Left lung (tissue), 10 donors: ENCODE measurements around the gene PIMREG. TPM values are rescaled to one million over a fixed set of nuclear protein-coding genes. Genes with fewer than 3 reads are reported as not detected.

Source experiments
- ATAC-seq: fragments of 200-7000 bp; cut with Tn5 transposase; one replicate; pipeline ENCODE4 v1.9.1; 2020; ENCODE audit warnings: moderate library complexity
- DNase-seq, 4 donors: peaks; one replicate each; pipeline ENCODE4 v3.0.0-alpha.2; 2013 to 2020
- H3K27ac ChIP-seq, 2 donors: fragments of 200-600 bp; sonication (generic) in 1 of 2; one replicate each; pipeline versions ENCODE4 v1.5.0 to v1.8.0; 2020 to 2021
- H3K27me3 ChIP-seq, 2 donors: fragments of 200-600 bp; sonication (generic) in 1 of 2; one replicate each; pipeline versions ENCODE4 v1.5.0 to v1.8.0; 2020 to 2021
- H3K36me3 ChIP-seq, 2 donors: fragments of 200-600 bp; sonication (generic) in 1 of 2; one replicate each; pipeline versions ENCODE4 v1.5.0 to v1.8.0; 2020 to 2021
- H3K4me1 ChIP-seq, 2 donors: fragments of 200-600 bp; one replicate each; pipeline ENCODE4 v1.8.0; 2021
- H3K4me3 ChIP-seq, 2 donors: fragments of 200-600 bp; sonication (generic) in 1 of 2; one replicate each; pipeline versions ENCODE4 v1.5.0 to v1.8.0; 2020 to 2021; ENCODE audit warnings: mild to moderate bottlenecking in 1 of 2
- H3K9me3 ChIP-seq, 2 donors: fragments of 200-600 bp; sonication (generic) in 1 of 2; one replicate each; pipeline versions ENCODE4 v1.5.0 to v1.8.0; 2020 to 2021
- CTCF ChIP-seq, 2 donors: fragments of 200-600 bp; sonication (generic) in 1 of 2; IDR thresholded peaks; one replicate each; pipeline versions ENCODE4 v1.5.0 to v1.8.0; 2021; ENCODE audit warnings: antibody characterized with exemption in 2 of 2
- intact Hi-C, 2 donors: fragments of 100-400 bp; cut with DNase I; formaldehyde crosslinking; loops; one replicate each; pipeline versions ENCODE4 v1.11.2 to v1.14.2; 2022
- polyA plus RNA-seq, 6 donors: library from polyadenylated mRNA; unstranded; fragments of 120-200 nt; gene quantifications; one replicate each; pipeline ENCODE4 v1.2.1, GENCODE V29; 2013; ENCODE audit not compliant: insufficient read length in 6 of 6
- total RNA-seq, 2 donors: library from RNA; stranded (reverse); fragmentation: NEBNext Ultra II Directional; extraction: Animal tissue kit (Norgen Biotek cat#: 25700); gene quantifications; one replicate each; pipeline ENCODE4 v1.2.1, GENCODE V29; 2021
- donor health status: DM: no; HTN: yes; CAD: no.
- donor health status: DM: no; HTN: no; CAD: no.

The PIMREG gene
- total and polyA plus RNA-seq, 8 donors: 1.6 to 76.8 (median 21.1) TPM

DNA sequence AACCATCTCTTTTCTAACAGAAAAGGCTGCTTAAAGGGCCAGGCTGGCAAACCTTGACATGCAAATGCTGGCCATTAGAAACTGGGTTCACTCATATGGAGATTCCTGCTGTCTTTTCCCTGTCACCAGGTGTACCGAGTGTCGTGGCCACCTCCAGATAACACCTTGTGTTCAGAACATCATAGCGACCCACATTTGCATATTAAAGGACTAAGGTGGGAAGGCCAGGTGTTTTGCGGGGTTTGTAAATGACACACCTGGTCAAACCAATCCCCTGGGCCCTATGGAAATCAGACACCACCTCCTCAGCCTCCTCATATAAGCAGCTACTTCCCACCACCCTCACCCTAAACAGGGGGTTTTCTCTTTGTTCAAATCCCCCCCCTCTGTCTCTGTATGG is 6.8 kb upstream of the PIMREG start:
- ATAC-seq (no peak), DNase-seq (no peak)
- H3K4me1 ChIP-seq: no peaks in the 10 kb centered on the region
- no peak overlapping the region for H3K4me3 ChIP-seq
- intact Hi-C loops: loop anchor here in 1 of 2 donors (5.0 kb wide), 1 partner anchor 850 kb away; no protein-coding TSS in a partner anchor
- no peak for TF ChIP-seq CTCF (IDR thresholded peaks at IDR 0.05)
- no peaks in the 10 kb centered on the region for H3K36me3 ChIP-seq
- H3K27me3 ChIP-seq: peaks cover 0 to 59% of the 10 kb centered on the region in 2 donors
- no peaks in the 10 kb centered on the region for H3K9me3 ChIP-seq
- no peak overlapping the region for H3K27ac ChIP-seq

DNA sequence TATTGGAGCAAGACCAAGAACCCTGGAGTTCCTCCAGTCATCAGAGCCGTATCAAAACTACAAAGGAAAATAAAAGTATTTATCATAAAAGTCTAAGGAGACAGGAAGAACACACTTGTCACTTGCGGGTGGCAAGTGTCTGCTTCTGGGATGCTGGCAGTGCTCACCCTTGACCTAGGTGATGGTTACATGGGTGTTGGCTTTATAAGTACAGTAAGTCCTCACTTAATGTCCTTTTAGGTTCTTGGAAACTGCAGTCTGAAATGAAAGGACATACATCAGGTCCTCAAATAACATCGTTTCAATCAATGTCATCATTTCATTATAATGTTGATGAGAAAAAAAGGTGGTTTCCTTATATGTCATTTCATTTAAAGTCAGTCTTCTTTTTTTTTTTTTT is 6.3 kb upstream of the PIMREG start:
- Histone ChIP-seq H3K27ac (no peak overlapping the region), H3K27me3 (peaks cover 0 to 59% of the 10 kb centered on the region in 2 donors), H3K4me1 (no peaks in the 10 kb centered on the region), H3K9me3 (no peaks in the 10 kb centered on the region), H3K36me3 (no peaks in the 10 kb centered on the region), H3K4me3 (no peak overlapping the region)
- ATAC-seq: no peak
- no peak for TF ChIP-seq CTCF (IDR thresholded peaks at IDR 0.05)
- intact Hi-C loops: loop anchor here in 1 of 2 donors (5.0 kb wide), 1 partner anchor 851 kb away; no protein-coding TSS in a partner anchor
- no peak for DNase-seq

GRCh38 chr17:6439951-6440350 is 4.3 kb upstream of the PIMREG start:
- no peak overlapping the region for H3K4me3 ChIP-seq
- peaks cover 10 to 17% of the 10 kb centered on the region in 2 donors for H3K4me1 ChIP-seq
- no peak for TF ChIP-seq CTCF (IDR thresholded peaks at IDR 0.05)
- intact Hi-C loops: loop anchor here in 1 of 2 donors (5.0 kb wide), 1 partner anchor 853 kb away; no protein-coding TSS in a partner anchor
- H3K27me3 ChIP-seq: peaks cover 0 to 52% of the 10 kb centered on the region in 2 donors
- H3K27ac ChIP-seq: no peak overlapping the region
- ATAC-seq (no peak), DNase-seq (no peak)
- no peaks in the 10 kb centered on the region for H3K36me3 ChIP-seq
- H3K9me3 ChIP-seq: no peaks in the 10 kb centered on the region

DNA sequence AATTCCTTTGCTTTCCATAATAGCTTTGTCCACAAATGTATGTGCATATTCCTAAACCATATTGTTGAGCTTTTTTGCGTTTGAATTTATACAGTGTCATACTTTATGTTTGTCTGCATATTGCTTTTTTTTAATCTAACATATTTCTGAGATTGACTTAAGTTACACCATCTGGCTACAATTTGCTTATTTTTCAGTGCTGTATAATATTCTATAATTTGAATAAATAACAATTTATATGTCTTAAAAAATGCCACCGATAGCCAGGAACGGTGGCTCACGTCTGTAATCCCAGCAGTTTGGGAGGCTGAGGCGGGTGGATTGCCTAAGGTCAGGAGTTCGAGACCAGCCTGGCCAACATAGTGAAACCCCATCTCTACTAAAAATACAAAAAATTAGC is 1.5 kb upstream of the PIMREG start:
- no peak overlapping the region for H3K4me3 ChIP-seq
- no peaks in the 10 kb centered on the region for H3K9me3 ChIP-seq
- intact Hi-C loops: no loop called here
- no peak for TF ChIP-seq CTCF (IDR thresholded peaks at IDR 0.05)
- DNase-seq (no peak), ATAC-seq (no peak)
- H3K4me1 ChIP-seq: peaks cover 10 to 17% of the 10 kb centered on the region in 2 donors
- H3K27me3 ChIP-seq: peaks cover 0 to 24% of the 10 kb centered on the region in 2 donors
- no peak overlapping the region for H3K27ac ChIP-seq
- no peaks in the 10 kb centered on the region for H3K36me3 ChIP-seq

GRCh38 chr17:6444571-6445335 is 498 bp downstream of the PIMREG start:
- no peak for TF ChIP-seq CTCF (IDR thresholded peaks at IDR 0.05)
- no peak overlapping the region for H3K27ac ChIP-seq
- H3K4me1 ChIP-seq: peaks cover 10 to 17% of the 10 kb centered on the region in 2 donors
- H3K27me3 ChIP-seq: peaks cover 0 to 6% of the 10 kb centered on the region in 2 donors
- no peaks in the 10 kb centered on the region for H3K9me3 ChIP-seq
- intact Hi-C loops: no loop called here
- no peak for ATAC-seq
- peaks cover 0 to 14% of the 10 kb centered on the region in 2 donors for H3K36me3 ChIP-seq
- peak overlapping the region; percentile 61 to 67 for H3K4me3 ChIP-seq
- peak in 1 of 4 donors; percentile 81 for DNase-seq
